ENCODE results near the gene SOX13. TPM values are rescaled to one million over a fixed set of nuclear protein-coding genes. Genes with fewer than 3 reads are reported as not detected.

The SOX13 gene
- polyA plus RNA-seq (2012; ENCODE audit: low read depth, missing spikeins), result 0.08 TPM

DNA sequence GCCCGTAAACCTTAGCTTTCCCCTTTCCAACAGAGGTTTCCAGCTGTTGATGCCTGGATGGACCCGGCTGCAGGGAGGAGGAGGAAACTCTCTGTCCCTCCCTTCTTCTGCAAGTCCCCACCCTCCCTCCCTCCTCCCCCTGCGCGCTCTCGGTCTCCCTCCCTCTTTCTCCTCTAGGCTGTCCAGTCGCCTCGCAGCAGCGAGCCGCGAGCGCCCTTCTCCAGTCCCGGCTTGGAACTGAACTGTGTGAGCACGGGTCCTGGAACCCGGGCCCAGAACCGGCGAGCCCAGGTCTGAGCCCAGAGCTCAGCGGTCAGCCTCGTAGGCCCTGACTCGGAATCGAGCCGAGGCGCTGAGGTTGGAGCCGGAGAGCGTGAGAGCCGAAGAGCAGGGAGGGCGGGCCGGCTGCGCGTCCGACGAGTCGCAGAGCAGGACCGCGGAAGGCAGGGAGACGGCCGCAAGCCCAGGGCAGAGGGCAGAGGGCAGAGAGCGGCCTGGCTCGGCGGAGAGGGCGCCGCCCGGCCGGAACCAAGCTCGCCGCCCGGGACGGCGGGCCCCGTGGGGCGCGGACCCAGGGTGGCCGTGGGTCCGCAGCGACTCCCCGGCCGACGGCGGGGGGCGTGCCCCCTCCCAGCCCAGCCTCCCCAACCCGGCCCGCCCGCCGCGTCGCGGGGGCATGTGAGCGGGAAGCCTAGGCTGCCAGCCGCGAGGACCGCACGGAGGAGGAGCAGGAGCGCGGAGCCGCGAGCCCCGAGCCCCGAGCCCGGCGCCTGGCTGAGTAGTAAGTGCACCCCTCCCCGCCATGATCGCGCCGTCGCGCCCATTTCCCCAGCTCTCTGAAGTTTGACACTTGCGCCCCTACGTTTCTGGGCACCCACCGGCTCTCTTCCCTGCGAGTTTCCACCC lies at the start of gene SOX13:
TSS of gene SOX13 (plus strand) at position 185 of the 906 bp plus-strand sequence. CDS start 39,801 bp downstream, outside the sequence.
- TF ChIP-seq POU2F2 (IDR thresholded peaks at IDR 0.05; ENCODE audit: low read depth, low read length) (no peak), POLR2AphosphoS5 (IDR thresholded peaks at IDR 0.05; ENCODE audit: low read depth, low read length) (no peak), PAX5 (IDR thresholded peaks at IDR 0.05; ENCODE audit: insufficient read depth, low read length, severe bottlenecking) (no peak), TAF1 (IDR thresholded peaks at IDR 0.05; ENCODE audit: low read depth, low read length) (no peak), SPI1 (IDR thresholded peaks at IDR 0.05; ENCODE audit: low read depth, low read length) (no peak), POLR2A (IDR thresholded peaks at IDR 0.05; ENCODE audit: low read depth, low read length) (no peak)
- FAIRE-seq (no peak), DNase-seq (ENCODE audit: insufficient read length, low spot score) (no peak)

DNA sequence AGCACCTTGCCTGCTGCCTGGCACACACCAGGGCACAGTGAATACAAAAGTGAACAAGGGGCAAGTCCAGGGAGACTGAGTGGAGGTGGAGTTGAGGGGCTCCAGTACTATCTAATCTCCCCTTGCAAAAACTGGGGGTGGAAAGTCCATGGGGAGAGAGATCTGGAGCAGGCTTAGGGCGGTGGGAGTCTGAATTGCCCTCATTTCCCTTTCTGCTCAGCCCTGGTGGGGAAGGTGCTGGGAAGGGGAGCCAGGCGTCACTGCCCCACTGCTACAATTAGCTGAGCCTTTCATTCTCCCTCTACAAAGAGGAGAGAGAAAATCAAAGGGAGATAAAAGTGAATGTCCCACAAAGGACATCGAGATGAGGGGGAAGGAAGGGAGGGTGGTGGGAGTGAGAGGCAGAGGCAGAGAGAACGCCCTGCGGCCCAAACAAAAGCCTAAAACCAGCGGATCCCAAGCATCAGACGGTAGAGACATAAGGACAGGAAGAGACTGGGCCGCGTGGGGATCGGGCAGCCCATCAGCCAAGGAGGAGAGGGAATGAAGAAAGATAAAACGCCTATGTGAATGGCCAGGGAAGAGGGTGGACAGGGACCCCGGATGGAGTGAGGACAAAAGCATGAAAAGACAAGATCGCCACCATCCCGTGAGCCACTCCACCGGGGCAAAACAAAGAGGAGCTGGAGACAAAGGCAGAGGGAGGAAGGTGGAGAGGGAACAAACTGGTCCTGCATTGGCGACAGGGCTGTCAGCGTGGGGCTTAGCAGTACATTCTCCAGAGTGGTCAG lies 46.8 kb upstream of the SOX13 start:
- TF ChIP-seq TAF1 (IDR thresholded peaks at IDR 0.05; ENCODE audit: low read depth, low read length) (no peak), POLR2A (IDR thresholded peaks at IDR 0.05; ENCODE audit: low read depth, low read length) (no peak), POU2F2 (IDR thresholded peaks at IDR 0.05; ENCODE audit: low read depth, low read length) (no peak), PAX5 (IDR thresholded peaks at IDR 0.05; ENCODE audit: insufficient read depth, low read length, severe bottlenecking) (no peak), POLR2AphosphoS5 (IDR thresholded peaks at IDR 0.05; ENCODE audit: low read depth, low read length) (no peak), SPI1 (IDR thresholded peaks at IDR 0.05; ENCODE audit: low read depth, low read length) (no peak)
- DNase-seq (ENCODE audit: insufficient read length, low spot score) (no peak), FAIRE-seq (no peak)

DNA sequence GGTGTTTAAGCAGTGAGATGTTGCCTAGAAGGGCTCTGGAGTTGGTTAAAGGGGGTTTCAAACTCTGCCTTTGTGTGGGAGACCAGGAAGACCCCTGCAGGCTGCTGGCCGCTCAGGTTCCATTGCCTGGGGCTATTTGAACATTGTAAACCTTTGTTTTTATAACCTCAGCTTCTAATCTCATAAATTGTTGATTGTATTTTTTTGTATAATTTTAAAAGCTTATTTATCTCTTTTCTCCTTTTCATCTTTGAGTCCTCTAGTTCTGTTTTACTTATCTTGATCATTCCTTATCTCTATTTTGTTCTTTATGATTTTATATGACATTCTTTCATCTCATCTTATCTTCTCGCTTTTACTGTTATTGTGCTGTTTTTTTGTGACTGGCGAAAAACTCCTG lies 45.5 kb upstream of the SOX13 start:
- FAIRE-seq (no peak), DNase-seq (ENCODE audit: insufficient read length, low spot score) (no peak)
- no peak for TF ChIP-seq PAX5 (IDR thresholded peaks at IDR 0.05; ENCODE audit: insufficient read depth, low read length, severe bottlenecking)
- no peak for TF ChIP-seq TAF1 (IDR thresholded peaks at IDR 0.05; ENCODE audit: low read depth, low read length)
- no peak for TF ChIP-seq POLR2AphosphoS5 (IDR thresholded peaks at IDR 0.05; ENCODE audit: low read depth, low read length)
- no peak for TF ChIP-seq POLR2A (IDR thresholded peaks at IDR 0.05; ENCODE audit: low read depth, low read length)
- TF ChIP-seq SPI1 (IDR thresholded peaks at IDR 0.05; ENCODE audit: low read depth, low read length), result no peak
- no peak for TF ChIP-seq POU2F2 (IDR thresholded peaks at IDR 0.05; ENCODE audit: low read depth, low read length)

DNA sequence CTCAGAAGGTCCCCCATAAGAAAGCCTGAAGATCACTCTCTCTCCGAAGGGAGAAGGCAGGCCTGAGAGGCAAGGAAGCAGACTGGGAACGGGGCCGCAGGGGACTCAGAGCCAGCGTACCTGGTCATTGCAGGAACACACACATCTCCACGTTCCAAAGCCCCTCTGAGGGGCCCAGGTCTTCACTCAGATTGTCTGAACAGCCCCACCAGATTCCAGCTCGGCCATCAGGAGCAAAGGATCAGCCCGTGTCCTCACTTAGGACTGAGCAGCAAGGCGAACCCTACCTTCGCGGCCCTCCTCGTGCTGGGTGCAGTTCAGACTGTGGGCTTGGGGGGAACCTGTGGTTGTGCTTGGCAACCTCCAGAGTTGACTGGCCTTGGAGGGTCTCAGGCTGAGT lies 43.9 kb upstream of the SOX13 start:
- TF ChIP-seq PAX5 (IDR thresholded peaks at IDR 0.05; ENCODE audit: insufficient read depth, low read length, severe bottlenecking), result no peak
- no peak for TF ChIP-seq POU2F2 (IDR thresholded peaks at IDR 0.05; ENCODE audit: low read depth, low read length)
- TF ChIP-seq POLR2AphosphoS5 (IDR thresholded peaks at IDR 0.05; ENCODE audit: low read depth, low read length), result no peak
- no peak for TF ChIP-seq TAF1 (IDR thresholded peaks at IDR 0.05; ENCODE audit: low read depth, low read length)
- no peak for TF ChIP-seq SPI1 (IDR thresholded peaks at IDR 0.05; ENCODE audit: low read depth, low read length)
- TF ChIP-seq POLR2A (IDR thresholded peaks at IDR 0.05; ENCODE audit: low read depth, low read length), result no peak
- FAIRE-seq, result no peak
- DNase-seq (ENCODE audit: insufficient read length, low spot score), result no peak

DNA sequence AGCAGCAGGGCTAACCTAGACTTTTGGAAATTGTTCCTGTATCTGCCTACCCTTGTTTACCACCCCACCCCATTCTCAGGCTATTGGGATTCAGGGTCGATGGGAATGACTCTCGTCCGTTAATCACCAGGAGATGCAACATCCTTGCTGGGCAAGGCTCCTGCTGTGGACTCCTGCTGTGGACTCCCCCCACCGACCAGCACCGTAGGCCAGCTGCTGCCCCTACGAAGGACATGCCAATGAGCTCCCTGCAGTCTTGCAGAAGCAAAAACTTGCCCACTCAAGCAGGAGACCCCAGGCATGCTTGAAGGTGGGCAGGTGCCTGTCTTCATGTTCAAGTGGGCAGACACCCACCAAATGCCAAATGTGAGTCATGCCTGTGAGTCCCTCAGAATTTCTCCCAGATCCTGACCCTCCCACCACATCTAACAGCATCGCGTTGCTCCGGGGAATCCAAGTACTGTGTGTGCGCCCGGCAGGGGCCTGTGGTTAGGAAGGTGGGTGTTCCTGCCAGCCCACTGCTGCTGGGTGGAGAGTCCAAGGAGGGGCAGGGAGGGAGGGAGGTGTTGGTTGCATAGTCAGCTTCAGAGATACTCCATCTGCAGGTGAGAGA lies 41.7 kb upstream of the SOX13 start:
- no peak for TF ChIP-seq POLR2AphosphoS5 (IDR thresholded peaks at IDR 0.05; ENCODE audit: low read depth, low read length)
- TF ChIP-seq PAX5 (IDR thresholded peaks at IDR 0.05; ENCODE audit: insufficient read depth, low read length, severe bottlenecking), result no peak
- no peak for TF ChIP-seq TAF1 (IDR thresholded peaks at IDR 0.05; ENCODE audit: low read depth, low read length)
- TF ChIP-seq SPI1 (IDR thresholded peaks at IDR 0.05; ENCODE audit: low read depth, low read length), result no peak
- TF ChIP-seq POU2F2 (IDR thresholded peaks at IDR 0.05; ENCODE audit: low read depth, low read length), result no peak
- TF ChIP-seq POLR2A (IDR thresholded peaks at IDR 0.05; ENCODE audit: low read depth, low read length), result no peak
- DNase-seq (ENCODE audit: insufficient read length, low spot score), result no peak
- no peak for FAIRE-seq

DNA sequence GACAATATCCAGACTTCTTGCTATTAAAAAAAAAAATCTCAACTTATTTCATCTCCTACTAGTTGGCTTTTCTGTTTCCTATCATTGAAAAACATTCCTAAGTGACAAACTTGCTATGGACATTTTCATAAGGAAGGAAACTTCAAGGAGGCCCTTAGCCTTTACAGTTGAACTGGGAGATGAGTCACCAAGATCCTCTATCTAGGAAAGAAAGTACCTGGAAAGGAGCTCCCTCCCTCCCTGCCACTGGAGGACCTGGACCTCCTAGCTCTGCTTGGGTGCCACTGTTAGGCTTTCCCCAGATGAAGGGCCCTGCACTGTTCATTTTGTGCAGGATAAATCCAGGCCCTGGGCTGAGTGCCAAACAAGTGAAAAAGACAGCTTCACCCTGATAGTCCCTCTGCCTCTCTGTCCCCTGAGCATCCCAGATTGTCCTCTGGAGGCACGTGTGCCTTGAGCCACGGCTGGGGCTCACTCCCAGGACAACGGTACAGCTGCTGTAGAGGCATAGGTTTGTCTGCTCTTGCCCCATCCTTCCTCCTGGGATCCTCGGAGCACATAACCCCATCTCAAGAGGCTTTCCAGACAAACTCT lies 40.2 kb upstream of the SOX13 start:
- DNase-seq (ENCODE audit: insufficient read length, low spot score), result no peak
- TF ChIP-seq PAX5 (IDR thresholded peaks at IDR 0.05; ENCODE audit: insufficient read depth, low read length, severe bottlenecking), result no peak
- TF ChIP-seq POU2F2 (IDR thresholded peaks at IDR 0.05; ENCODE audit: low read depth, low read length), result no peak
- no peak for TF ChIP-seq TAF1 (IDR thresholded peaks at IDR 0.05; ENCODE audit: low read depth, low read length)
- no peak for TF ChIP-seq POLR2AphosphoS5 (IDR thresholded peaks at IDR 0.05; ENCODE audit: low read depth, low read length)
- no peak for TF ChIP-seq SPI1 (IDR thresholded peaks at IDR 0.05; ENCODE audit: low read depth, low read length)
- no peak for TF ChIP-seq POLR2A (IDR thresholded peaks at IDR 0.05; ENCODE audit: low read depth, low read length)
- no peak for FAIRE-seq

DNA sequence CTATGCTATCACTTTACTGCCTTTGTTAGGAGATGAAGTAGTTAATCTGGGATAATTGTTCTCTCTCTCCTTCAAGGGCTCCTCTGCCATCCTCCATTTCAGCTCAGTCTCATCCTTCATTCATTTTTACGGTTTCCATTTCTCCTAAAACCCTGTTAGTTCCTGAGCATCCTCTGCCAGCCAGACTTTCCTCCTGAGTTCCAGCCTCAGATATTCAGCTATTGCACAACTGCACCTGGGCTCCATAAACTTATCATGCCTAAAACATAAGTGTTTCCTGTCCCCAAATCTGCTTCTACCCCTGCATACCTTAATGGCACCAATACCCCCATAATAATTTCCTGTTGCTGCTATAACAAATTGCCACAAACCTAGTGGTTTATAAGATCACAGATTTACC lies 39.6 kb upstream of the SOX13 start:
- FAIRE-seq (no peak), DNase-seq (ENCODE audit: insufficient read length, low spot score) (no peak)
- TF ChIP-seq SPI1 (IDR thresholded peaks at IDR 0.05; ENCODE audit: low read depth, low read length), result no peak
- TF ChIP-seq PAX5 (IDR thresholded peaks at IDR 0.05; ENCODE audit: insufficient read depth, low read length, severe bottlenecking), result no peak
- TF ChIP-seq POLR2AphosphoS5 (IDR thresholded peaks at IDR 0.05; ENCODE audit: low read depth, low read length), result no peak
- TF ChIP-seq POU2F2 (IDR thresholded peaks at IDR 0.05; ENCODE audit: low read depth, low read length), result no peak
- TF ChIP-seq TAF1 (IDR thresholded peaks at IDR 0.05; ENCODE audit: low read depth, low read length), result no peak

DNA sequence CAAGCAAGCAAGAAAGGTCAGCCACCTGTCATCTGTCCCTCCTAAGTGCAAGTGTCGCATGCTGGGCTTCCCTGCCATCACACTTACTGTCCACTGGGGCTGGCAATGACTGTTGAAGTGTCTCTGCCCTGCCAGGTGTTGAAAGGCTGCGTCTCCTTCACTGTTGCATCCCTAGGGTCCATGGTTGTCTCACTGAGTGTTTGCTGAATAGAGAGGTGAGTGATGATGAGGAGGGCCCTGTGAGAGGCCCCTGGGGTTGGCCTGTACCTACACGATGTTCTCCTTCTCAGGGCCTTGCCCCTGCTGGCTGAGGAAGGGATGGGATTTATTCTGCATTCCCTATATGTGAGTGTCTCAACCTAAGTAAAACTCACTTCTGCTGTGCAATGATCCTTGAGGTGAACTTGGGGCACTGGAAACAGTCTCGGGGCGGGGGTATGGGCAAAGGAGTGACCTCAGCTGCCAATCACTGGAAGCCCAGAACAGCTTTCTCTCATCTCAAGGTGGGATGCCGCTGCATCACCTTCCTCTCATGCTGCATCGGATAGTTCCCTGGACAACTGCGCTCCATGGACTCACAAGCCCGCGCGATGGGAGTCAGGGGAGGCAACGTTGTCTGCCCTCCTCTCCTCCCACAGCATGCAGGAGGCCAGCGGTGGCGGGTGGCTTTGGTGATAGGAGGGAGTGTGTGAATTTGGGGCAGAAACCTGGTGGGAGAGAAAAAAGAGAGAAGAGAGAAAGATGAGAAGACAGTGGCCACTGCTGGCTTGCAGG lies 35.8 kb upstream of the SOX13 start:
- TF ChIP-seq TAF1 (IDR thresholded peaks at IDR 0.05; ENCODE audit: low read depth, low read length) (no peak), PAX5 (IDR thresholded peaks at IDR 0.05; ENCODE audit: insufficient read depth, low read length, severe bottlenecking) (no peak)
- DNase-seq (ENCODE audit: insufficient read length, low spot score) (no peak), FAIRE-seq (no peak)
